SK-N-SH treated with all-trans-retinoic acid at 6 μM for 48 hours (cell line): ENCODE measurements around the gene MAP3K6.

Experiments used
- OSR1 ChIP-seq: fragments of 250-450 bp; sonication (Bioruptor Pico); IDR thresholded peaks from 2 replicates; pipeline ENCODE4 v1.8.0; 2022; ENCODE audit warnings: moderate library complexity, mild to moderate bottlenecking, inconsistent platforms
- TF ChIP-seq, protein P1 (sequence below): fragments of 250-450 bp; sonication (Bioruptor Pico); IDR thresholded peaks from 2 replicates; pipeline ENCODE4 v1.8.0; 2020; ENCODE audit warnings: mild to moderate bottlenecking, moderate library complexity, borderline replicate concordance
- TF ChIP-seq, protein P2 (sequence below): fragments of 250-450 bp; sonication (Bioruptor Pico); IDR thresholded peaks from 2 replicates; pipeline ENCODE4 v1.5.0; 2020; ENCODE audit warnings: mild to moderate bottlenecking, moderate library complexity

DNA sequence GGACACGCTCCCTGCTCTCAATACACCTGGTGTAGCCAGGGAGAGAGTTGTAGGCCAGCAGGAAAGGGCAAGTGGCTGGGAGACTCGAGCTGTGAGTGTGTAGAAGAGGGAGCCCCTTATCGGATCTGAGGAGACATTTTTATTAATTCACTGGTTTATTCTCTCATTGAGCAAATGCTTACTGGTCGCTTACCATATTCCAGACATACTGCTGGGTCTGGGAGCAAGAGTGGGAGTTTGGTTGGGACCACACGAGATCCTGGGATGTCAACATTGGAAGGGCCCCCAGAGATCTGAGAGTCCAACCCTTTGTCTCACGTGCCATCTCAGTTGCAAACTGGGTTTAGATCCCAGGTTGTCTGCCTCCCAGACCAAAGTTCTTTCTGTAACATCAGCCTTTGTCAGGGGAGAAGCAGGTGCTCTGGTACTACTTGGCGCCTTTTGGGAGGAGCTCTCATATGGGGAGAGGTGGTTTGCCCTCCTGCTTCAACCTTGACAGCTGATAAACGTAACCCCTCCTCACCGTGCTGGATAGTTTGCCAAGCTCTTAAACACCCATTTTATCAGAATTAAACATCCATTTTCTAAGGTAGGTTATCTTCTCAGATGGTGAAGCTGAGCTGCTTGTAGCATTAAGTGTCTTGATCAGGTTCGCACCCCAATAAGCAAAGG lies 44.1 kb downstream of the MAP3K6 start:
- TF ChIP-seq OSR1 (CRISPR knock-in tag) = no peak
- TF ChIP-seq, protein P1, sequence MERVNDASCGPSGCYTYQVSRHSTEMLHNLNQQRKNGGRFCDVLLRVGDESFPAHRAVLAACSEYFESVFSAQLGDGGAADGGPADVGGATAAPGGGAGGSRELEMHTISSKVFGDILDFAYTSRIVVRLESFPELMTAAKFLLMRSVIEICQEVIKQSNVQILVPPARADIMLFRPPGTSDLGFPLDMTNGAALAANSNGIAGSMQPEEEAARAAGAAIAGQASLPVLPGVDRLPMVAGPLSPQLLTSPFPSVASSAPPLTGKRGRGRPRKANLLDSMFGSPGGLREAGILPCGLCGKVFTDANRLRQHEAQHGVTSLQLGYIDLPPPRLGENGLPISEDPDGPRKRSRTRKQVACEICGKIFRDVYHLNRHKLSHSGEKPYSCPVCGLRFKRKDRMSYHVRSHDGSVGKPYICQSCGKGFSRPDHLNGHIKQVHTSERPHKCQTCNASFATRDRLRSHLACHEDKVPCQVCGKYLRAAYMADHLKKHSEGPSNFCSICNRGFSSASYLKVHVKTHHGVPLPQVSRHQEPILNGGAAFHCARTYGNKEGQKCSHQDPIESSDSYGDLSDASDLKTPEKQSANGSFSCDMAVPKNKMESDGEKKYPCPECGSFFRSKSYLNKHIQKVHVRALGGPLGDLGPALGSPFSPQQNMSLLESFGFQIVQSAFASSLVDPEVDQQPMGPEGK (CRISPR knock-in tag) = no peak
- TF ChIP-seq, protein P2, sequence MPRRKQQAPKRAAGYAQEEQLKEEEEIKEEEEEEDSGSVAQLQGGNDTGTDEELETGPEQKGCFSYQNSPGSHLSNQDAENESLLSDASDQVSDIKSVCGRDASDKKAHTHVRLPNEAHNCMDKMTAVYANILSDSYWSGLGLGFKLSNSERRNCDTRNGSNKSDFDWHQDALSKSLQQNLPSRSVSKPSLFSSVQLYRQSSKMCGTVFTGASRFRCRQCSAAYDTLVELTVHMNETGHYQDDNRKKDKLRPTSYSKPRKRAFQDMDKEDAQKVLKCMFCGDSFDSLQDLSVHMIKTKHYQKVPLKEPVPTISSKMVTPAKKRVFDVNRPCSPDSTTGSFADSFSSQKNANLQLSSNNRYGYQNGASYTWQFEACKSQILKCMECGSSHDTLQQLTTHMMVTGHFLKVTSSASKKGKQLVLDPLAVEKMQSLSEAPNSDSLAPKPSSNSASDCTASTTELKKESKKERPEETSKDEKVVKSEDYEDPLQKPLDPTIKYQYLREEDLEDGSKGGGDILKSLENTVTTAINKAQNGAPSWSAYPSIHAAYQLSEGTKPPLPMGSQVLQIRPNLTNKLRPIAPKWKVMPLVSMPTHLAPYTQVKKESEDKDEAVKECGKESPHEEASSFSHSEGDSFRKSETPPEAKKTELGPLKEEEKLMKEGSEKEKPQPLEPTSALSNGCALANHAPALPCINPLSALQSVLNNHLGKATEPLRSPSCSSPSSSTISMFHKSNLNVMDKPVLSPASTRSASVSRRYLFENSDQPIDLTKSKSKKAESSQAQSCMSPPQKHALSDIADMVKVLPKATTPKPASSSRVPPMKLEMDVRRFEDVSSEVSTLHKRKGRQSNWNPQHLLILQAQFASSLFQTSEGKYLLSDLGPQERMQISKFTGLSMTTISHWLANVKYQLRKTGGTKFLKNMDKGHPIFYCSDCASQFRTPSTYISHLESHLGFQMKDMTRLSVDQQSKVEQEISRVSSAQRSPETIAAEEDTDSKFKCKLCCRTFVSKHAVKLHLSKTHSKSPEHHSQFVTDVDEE (CRISPR knock-in tag) = no peak
